NCI-H2227 (cell line): ENCODE results near the gene POLR2F.
"Not testable (repeated sequence)": the region's sequence is repeated elsewhere in the genome, so short reads cannot be mapped to it uniquely, and the experiment has no call there.

Experiments
- DNase-seq: peaks from one replicate; lab custom pipeline; 2025; ENCODE audit not compliant: unreplicated experiment; lab: John Stamatoyannopoulos, UW

Gene POLR2F

GRCh38 chr22:37952629-37953028 is 870 bp upstream of the POLR2F start:
- DNase-seq, result not testable (repeated sequence)

- DNase-seq, result no peak
These were observed 450 bp upstream of the POLR2F start for GRCh38 chr22:37953062-37953436.

- no peak for DNase-seq
These were observed 1.2 kb downstream of the POLR2F start for GRCh38 chr22:37954686-37955085.

GRCh38 chr22:37955825-37956397 is 2.4 kb downstream of the POLR2F start:
- not testable (repeated sequence) for DNase-seq

- DNase-seq, result no peak
These were observed 3.7 kb downstream of the POLR2F start for GRCh38 chr22:37957232-37957631.

- no peak for DNase-seq
These were observed 5.8 kb downstream of the POLR2F start for GRCh38 chr22:37959231-37959825.

GRCh38 chr22:37961062-37961461 is 7.6 kb downstream of the POLR2F start:
- no peak for DNase-seq

- no peak for DNase-seq
These were observed 12.6 kb downstream of the POLR2F start for GRCh38 chr22:37965940-37966664.

- no peak for DNase-seq
These were observed 13.6 kb downstream of the POLR2F start for GRCh38 chr22:37967147-37967546.

- DNase-seq, result no peak
These were observed 14.3 kb downstream of the POLR2F start for GRCh38 chr22:37967637-37968451.

GRCh38 chr22:37968452-37969251 is 15.2 kb downstream of the POLR2F start:
- no peak for DNase-seq

GRCh38 chr22:37970864-37971263 is 17.4 kb downstream of the POLR2F start:
- DNase-seq, result no peak

- DNase-seq, result peak; percentile 7
These were observed 18.3 kb downstream of the POLR2F start for GRCh38 chr22:37971475-37972434.

GRCh38 chr22:37972527-37972926 is 19.0 kb downstream of the POLR2F start:
- DNase-seq, result peak; percentile 20

GRCh38 chr22:37973271-37974170 is 20.0 kb downstream of the POLR2F start:
- no peak for DNase-seq

- no peak for DNase-seq
These were observed 21.7 kb downstream of the POLR2F start for GRCh38 chr22:37975153-37975552.

GRCh38 chr22:37976022-37976421 is 22.5 kb downstream of the POLR2F start:
- not testable (repeated sequence) for DNase-seq

GRCh38 chr22:37976547-37976946 is 23.0 kb downstream of the POLR2F start:
- no peak for DNase-seq

GRCh38 chr22:37979782-37980181 is 26.3 kb downstream of the POLR2F start:
- no peak for DNase-seq
